HuH-7.5 (cell line): ENCODE measurements around the gene FGD2.
"Not testable (repeated sequence)": the region's sequence is repeated elsewhere in the genome, so short reads cannot be mapped to it uniquely, and the experiment has no call there.

Experiments
- DNase-seq: peaks from one replicate; pipeline ENCODE4 v3.0.0; 2011; ENCODE audit warnings: low spot score

Gene FGD2

DNA sequence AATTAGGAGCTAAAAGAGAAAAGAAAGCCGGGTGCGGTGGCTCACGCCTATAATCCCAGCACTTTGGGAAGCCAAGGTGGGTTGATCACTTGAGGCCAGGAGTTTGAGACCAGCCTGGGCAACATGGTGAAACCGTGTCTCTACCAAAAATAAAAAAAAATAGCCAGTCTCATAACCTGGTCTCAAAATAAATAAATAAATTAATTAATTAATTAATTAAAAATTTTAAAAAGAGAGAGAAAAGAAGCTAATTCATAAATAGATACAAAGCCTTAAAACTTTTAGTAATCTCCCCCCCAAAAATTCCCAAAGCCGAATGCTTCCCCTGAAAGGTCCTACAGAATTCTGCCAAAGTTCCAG lies 53.5 kb downstream of the FGD2 start:
- DNase-seq = not testable (repeated sequence)

DNA sequence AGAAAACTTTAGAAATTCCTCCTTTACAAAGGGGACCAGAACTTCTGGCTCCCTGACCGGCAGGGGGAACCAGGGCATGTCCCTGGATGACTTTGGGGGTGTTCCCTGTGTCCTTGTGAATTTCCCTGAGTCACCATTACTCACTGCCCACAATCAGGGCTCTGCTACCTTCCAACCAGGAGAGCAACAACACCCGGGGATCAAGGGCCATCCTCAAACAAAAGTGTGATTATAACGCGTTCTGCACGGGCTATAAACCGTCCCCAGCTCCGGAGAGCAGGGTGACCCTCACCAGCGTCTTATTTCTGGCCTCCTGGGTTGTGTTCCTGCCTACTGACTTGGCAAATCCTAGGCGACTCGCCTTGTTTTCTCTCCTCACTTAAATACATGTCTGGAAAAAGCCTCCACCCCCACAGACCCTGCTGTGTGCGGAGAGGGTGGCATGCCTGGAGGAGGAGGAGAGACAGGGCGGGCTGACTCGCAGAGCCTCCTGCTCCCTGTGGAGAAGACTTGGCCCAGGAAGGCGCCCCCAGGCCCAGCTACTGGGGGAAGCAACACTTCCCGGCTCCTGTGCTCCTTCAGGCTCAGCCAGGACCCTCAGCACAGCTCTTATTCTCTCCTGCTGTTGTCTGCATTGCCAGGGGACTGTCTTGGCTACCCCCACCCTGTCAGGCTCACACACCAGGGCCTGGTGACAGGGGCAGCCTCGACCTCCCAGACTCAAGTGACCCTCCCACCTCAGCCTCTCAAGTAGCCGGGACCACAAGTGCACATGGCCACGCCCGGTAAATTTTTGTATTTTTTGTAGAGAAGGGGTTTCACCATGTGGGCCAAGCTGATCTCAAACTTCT lies 54.1 kb downstream of the FGD2 start:
- peak; percentile 60 for DNase-seq

DNA sequence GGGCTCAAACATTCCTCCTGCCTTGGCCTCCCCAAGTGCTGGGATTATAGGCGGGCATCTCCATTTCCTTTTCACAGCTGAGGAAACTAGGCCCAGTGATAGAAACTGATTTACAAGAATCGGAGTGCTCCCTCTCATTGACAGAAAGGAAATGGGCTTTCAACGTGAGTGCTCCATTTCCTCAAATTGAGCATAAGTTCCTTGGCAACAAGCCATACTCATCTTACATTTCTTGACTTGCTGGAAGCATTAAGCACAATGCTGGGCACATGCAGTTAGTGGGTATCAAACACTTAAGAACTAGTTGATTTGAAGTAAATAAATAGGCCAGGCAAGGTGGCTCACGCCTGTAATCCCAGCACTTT lies 54.7 kb downstream of the FGD2 start:
- DNase-seq = no peak

DNA sequence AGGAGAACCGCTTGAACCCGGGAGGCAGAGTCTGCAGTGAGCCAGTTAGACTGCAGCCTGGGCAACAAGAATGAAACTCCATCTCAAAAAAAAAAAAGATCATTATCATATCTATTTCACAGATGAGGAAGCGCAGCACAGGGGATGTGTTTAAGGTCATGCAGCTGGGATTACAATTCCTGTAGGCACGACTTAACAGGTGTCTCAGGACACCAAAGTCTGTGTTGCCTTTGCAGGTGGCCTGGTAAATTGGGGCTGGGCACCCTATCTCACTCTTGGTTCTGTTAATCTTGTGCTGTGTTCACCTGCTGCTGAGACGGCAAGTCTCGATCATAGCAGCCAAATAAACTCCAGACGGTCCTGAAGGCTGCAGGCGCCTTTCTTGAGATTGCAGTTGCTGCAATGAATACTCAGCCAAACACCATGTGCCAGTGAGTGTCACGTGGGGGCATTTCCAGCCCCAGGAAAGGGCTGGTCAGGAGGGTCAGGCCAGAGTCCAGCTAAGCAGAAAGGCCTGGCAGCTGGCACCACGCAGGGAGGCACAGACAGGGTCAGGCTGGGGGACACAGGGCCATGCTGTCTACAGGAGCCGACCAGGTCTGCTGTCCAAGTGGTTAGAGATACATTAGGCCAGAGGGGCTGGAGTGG lies 55.8 kb downstream of the FGD2 start:
- DNase-seq = no peak

DNA sequence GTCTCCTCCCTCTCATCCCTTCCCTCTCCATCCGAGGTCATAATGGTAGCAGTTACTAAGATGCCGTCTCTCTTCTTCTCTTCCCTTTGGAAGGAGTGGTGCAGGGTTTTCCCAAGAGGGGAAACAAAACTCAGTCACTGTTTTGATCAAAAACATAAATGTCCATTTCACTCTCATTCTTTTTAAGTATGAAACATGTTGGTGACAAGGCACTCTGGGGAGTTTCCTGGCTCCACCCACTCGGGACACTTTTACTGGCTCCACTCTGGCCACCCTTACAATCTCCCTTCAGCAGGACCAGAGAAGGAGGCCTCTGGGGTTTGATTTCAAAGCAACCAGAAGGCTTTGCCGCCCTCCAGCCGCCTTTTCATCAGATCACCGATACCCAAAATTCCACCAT lies 57.0 kb downstream of the FGD2 start:
- DNase-seq = no peak

DNA sequence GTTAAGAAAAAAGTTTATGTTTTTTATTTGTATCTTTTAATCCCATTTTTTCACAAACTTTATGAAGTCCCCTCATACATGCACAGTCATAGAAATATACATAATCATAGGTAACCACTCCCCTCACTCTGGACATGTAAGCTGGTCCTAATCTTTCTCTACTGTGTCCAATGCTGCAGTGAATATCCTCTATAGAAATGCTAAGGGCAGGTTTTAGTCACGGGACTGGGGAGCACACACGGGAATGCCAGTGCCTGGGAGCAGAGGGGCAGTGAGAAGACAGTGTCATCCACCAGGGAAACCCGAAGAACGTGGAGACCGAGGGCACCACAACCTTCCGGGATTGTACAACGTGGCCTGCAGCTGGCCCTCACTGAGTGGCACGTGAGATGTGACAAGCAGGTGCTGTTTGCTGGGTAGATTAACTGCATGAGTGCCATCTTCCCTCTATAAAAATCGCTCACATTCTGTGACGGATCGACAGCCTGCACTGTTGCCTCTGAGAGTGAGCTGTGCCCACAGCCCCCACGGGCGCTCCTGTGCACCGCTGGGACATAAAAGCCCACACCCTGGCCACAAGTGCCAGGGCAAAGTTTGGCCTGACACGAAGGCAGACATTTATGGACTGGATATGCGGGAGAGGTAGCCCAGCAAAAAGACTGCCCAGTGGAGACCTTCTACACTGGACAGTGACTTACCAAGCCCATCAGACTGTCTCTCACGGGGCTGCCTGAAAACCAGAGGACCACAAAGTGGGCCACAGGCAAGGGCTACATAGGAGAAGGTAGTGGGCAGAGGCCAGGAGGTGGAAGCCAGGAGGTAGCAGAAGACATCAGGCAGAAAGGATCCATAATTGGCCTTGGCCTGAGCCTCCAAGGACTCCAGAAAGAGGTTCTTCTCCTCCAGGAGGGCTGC lies 63.2 kb downstream of the FGD2 start:
- no peak for DNase-seq

DNA sequence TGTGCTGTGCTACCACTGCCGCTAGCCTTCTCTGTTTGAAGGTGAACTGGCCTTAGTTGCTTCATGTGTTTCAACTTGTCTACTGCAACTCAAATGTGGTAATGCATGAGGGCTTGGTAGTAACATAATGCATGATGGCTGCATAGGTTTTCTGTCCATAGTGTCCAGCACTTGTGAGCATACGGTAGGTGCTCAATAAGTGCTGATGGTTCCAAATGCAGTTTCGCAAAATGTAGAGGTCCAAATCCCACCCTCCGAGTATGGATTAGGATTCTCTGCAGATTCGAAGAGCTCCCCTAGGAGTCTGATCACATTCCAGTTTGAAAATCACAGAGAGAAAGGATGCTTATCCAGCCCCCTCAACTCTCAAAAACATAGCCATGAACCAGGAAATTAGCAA lies 64.2 kb downstream of the FGD2 start:
- DNase-seq = no peak

DNA sequence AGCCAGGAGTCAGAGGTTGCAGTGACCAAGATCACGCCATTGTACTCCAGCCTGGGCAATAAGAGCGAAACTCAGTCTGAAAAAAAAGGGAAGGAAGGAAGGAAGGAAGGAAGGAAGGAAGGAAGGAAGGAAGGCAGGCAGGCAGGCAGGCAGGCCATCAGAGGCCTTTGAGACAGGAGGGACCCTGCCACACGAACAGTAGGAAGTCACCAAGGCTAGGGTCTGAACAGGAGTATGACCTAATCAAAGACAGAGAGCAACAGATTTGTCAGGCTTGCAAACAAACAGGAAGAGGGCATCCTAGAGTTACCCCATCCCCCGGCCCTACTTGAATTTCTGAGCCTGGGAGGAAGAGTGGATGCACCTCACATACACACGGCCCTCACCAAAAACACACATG lies 67.1 kb downstream of the FGD2 start:
- DNase-seq = no peak

DNA sequence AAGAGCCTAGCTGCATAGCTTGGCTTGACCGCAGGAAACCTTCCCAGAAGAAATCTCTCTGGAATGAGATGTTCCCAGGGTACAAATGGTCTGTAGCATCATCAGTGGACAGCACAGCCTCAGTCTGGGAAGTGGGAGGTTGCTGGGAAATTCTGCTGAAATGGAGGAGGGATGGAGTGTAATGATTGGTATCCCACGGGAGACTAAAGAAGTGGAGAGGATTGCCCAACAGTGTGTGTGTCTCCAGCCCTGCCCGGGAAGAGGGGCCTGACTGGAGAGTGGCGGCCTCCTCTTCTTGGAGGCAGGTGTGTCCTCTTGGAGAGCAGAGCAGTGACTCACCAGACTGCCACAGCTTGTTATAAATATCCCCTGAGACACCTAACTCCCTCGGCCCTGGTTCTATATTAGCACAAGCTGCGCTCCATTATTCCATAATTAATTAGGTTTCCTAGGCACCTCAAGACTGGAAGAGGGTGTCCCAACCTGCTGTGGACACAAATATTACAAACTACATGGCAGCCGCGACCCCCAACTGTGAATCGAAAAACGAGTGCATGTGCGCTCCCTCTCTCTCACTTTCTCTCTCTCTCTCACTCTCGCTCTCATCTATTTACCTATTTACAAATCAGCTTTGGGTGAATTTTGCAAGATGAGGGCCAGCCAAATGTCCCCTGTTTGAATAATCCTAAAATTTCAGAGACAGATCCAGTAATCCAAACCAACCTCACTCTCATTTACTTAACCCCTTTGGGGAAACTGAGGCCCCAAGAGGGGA lies 68.8 kb downstream of the FGD2 start:
- no peak for DNase-seq

DNA sequence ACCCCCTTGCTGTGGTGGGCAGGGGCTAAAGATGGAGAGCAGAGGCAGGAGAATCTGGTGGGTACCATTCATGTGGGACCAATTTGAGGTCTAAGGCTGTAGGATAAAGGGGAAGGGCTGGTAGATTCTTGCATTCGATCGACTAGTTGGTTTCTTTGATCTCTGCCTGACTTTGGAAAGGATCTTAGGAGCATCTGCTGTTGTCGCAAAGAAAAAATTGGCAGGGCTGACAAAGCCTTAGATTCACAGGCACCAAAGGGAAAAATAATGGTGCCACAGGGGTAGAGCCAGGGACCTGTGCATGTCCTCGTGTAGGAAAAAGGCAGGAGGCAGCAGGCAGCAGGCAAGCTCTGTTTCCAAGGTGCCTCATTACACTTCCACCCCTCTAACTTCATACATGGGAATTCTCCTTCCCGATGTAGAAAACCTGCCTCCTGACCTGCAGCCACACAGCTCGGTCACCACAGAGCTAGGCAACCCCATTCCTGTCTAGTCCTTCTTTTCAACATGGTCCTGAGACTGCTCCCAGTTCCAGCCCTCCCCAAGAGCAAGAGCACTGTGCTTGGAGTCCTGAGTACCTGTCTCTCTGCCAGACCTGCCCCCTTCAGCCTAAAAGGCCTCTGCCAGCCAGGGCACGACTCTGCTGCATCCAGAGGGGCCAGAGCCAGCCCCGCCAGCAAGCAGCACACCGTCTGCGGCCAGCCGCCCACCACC lies 71.9 kb downstream of the FGD2 start:
- DNase-seq = no peak

DNA sequence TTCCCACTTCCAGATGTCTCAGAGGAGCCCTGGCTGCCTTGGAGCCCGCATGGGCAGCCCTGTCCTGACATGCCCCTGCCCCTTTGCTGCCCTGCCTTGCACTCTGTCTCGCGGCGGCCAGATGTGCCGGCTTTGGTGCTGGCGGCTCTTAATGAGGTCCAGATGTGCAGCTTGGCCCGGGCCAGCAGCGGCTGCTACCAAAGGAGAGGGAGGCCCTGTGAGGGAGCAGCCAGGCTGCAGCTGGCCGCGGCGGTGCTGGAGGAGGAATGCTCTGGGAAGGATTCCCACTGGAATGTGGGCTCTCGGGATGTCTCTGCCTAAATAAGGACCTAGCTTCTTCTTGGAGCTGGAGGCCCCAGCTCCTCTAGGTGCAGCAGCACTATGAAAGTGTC lies 72.4 kb downstream of the FGD2 start:
- no peak for DNase-seq
